ENCODE results near the gene PDZD4. TPM values are rescaled to one million over a fixed set of nuclear protein-coding genes. Genes with fewer than 3 reads are reported as not detected.

The PDZD4 gene
- total and polyA plus RNA-seq, 9 of the 15 experiments (the other 6 are each of a cell fraction or from before 2014, with no cell fraction given) = 0.05 to 0.38 (median 0.07) TPM; not detected in 5

DNA sequence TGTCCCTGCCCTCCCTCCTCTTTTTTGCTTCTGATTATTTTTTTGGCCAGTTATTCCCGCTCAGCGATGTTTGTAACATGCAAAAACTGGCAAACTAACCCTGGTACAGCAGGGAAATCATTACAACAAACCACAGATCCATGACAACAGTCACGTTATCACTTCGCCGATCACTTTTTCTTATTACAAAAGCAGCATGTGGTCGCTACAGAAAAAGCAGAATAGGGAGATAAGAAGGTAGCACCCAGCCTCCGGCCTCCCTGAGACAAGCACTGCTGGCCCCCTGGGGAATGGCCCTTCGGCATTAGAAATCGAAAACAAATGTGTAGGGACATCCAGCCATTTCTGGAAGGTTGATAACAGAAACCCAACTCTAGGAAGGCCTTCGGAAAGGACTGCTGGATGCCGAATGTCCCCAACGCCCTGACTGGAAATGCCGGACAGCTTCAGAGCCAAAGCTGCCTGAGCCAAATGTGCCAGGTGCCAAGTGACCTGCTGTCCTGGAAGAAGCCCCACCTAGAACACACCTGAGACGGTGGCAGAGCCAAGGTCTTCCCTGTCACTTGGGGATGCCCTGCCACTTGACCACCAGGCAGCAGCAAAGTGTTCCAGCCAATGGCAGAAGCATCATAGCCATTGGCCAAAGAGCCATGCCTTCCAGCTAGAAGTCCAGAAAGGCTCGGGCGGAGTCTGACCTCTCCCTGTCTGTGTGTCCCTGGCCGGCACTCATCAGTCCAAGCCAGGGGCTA is 39.1 kb downstream of the PDZD4 start:
- no peaks in the 10 kb centered on the region; the same call in 1 of the 2 replicates for H4K20me1 ChIP-seq (replicated peaks; ENCODE audit: control insufficient read depth, insufficient read depth, low read length)
- in situ Hi-C loops (cut with MboI) (no loop called here), intact Hi-C loops (cut with micrococcal nuclease) (no loop called here)
- no peak overlapping the region for H3K4me3 ChIP-seq
- H3K4me1 ChIP-seq (replicated peaks in 1 of 2; ENCODE audit: control insufficient read depth in 2 of 2, insufficient read depth in 2 of 2, low read length in 2 of 2) = peaks cover 33 to 54% of the 10 kb centered on the region in 2 experiments
- ATAC-seq = no peak
- BruUV-seq (replicated peaks) = no TSS peak
- 16% methylated on average over 16 of the region's 17 CpGs for WGBS (ENCODE audit: insufficient coverage, low coverage, missing lambda C conversion rate)
- ChIA-PET CTCF (ENCODE audit: low intra/inter-chr PET ratio) (no interaction called here), POLR2A (no interaction called here)
- H3K9me1 ChIP-seq (ENCODE audit: control insufficient read depth, insufficient read depth, low read length) = peaks cover 3% of the 10 kb centered on the region
- H3K4me2 ChIP-seq (ENCODE audit: insufficient read depth, low read length) = peak overlapping the region; percentile 53
- DNase-seq (ENCODE audit: extremely low read depth in 1 of 4, low spot score in 3 of 4) = peak; percentile 25 to 67 (median 36)
- H3K27me3 ChIP-seq (ENCODE audit: control insufficient read depth in 2 of 2, insufficient read depth in 2 of 2, low read length in 2 of 2) = no peaks in the 10 kb centered on the region
- H3K36me3 ChIP-seq (ENCODE audit: control insufficient read depth, insufficient read depth, low read length) = peaks cover 65% of the 10 kb centered on the region; the same call in 2 of the 3 replicates
- peak overlapping the region; percentile 19 for H3K27ac ChIP-seq (ENCODE audit: extremely low read depth, low read depth, low read length)
- H3K9ac ChIP-seq (ENCODE audit: insufficient read depth in 1 of 2, low read depth in 2 of 2, low read length in 2 of 2) = peak overlapping the region in 1 of 2 experiments; percentile 84; a peak in 3 of 4 replicates
- FAIRE-seq = peak; percentile 83
- no peaks in the 10 kb centered on the region for H3K9me3 ChIP-seq (replicated peaks; ENCODE audit: control insufficient read depth, insufficient read depth, low read depth, low read length)
- H2AFZ ChIP-seq (ENCODE audit: low read depth, low read length) = no peak overlapping the region
- H3K79me2 ChIP-seq (ENCODE audit: control insufficient read depth, insufficient read depth, low read length) = peaks cover 56% of the 10 kb centered on the region
- TF ChIP-seq HDAC1 (IDR thresholded peaks at IDR 0.05) (no peak), RBM22 (IDR thresholded peaks at IDR 0.05; ENCODE audit: low read depth, low read length, poor library complexity, severe bottlenecking) (no peak), TGIF2 (CRISPR knock-in tag; IDR thresholded peaks at IDR 0.05) (no peak), HOXB6 (CRISPR knock-in tag; IDR thresholded peaks at IDR 0.05; ENCODE audit: borderline replicate concordance) (no peak), NEUROD1 (IDR thresholded peaks at IDR 0.05; ENCODE audit: borderline replicate concordance, low read depth, low read length, partially characterized antibody) (no peak), CEBPB (tag; IDR thresholded peaks at IDR 0.05) (no peak), ZNF384 (IDR thresholded peaks at IDR 0.05; ENCODE audit: low read depth, low read length) (no peak), SOX6 (IDR thresholded peaks at IDR 0.05) (peak; percentile 60; the same call in 1 of the 2 replicates), NFIX (CRISPR knock-in tag; IDR thresholded peaks at IDR 0.05; ENCODE audit: low read depth) (no peak), E2F3 (CRISPR knock-in tag; IDR thresholded peaks at IDR 0.05) (no peak), ZNF766 (CRISPR knock-in tag; conservative IDR thresholded peaks at IDR 0.05) (0 out of 2 replicates have a peak, but pooled peaks have one; percentile 32), STAT5A (IDR thresholded peaks at IDR 0.05; ENCODE audit: borderline replicate concordance, low read length) (no peak), CBX3 (IDR thresholded peaks at IDR 0.05; ENCODE audit: borderline replicate concordance in 1 of 2, low read length in 2 of 2) (no peak), FOSL1 (tag; conservative IDR thresholded peaks at IDR 0.05) (no peak), POLR3A (IDR thresholded peaks at IDR 0.05; ENCODE audit: borderline replicate concordance, extremely low read depth, insufficient read depth, insufficient read length) (no peak), BCOR (IDR thresholded peaks at IDR 0.05) (no peak), EP400 (IDR thresholded peaks at IDR 0.05) (0 out of 2 replicates have a peak, but pooled peaks have one; percentile 18), ZNF77 (CRISPR knock-in tag; IDR thresholded peaks at IDR 0.05) (no peak), TAF1 (IDR thresholded peaks at IDR 0.05; ENCODE audit: control insufficient read depth, extremely low read depth, insufficient read depth, low read length, severe bottlenecking) (no peak), RBM15 (IDR thresholded peaks at IDR 0.05; ENCODE audit: insufficient read depth, low read length) (no peak), RCOR1 (IDR thresholded peaks at IDR 0.05; ENCODE audit: borderline replicate concordance in 1 of 2, low read depth in 2 of 2, low read length in 2 of 2) (peak in 1 of 2 experiments; percentile 64; a peak in 2 of 4 replicates)
- TF ChIP-seq, protein P1, sequence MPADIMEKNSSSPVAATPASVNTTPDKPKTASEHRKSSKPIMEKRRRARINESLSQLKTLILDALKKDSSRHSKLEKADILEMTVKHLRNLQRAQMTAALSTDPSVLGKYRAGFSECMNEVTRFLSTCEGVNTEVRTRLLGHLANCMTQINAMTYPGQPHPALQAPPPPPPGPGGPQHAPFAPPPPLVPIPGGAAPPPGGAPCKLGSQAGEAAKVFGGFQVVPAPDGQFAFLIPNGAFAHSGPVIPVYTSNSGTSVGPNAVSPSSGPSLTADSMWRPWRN (IDR thresholded peaks at IDR 0.05; ENCODE audit: low read depth) = no peak
- TF ChIP-seq, protein P2, sequence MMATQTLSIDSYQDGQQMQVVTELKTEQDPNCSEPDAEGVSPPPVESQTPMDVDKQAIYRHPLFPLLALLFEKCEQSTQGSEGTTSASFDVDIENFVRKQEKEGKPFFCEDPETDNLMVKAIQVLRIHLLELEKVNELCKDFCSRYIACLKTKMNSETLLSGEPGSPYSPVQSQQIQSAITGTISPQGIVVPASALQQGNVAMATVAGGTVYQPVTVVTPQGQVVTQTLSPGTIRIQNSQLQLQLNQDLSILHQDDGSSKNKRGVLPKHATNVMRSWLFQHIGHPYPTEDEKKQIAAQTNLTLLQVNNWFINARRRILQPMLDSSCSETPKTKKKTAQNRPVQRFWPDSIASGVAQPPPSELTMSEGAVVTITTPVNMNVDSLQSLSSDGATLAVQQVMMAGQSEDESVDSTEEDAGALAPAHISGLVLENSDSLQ (IDR thresholded peaks at IDR 0.05) = no peak

All from K562 (cell line).